Esophagus muscularis mucosa (tissue), 4 donors: ENCODE results near the gene RAB3B.

Experiments
- CTCF ChIP-seq, 3 experiments: fragments of 200-600 bp in 2 of 3; fragments of 450-650 bp in 1 of 3; sonication (generic) in 2 of 3; IDR thresholded peaks; one replicate each; pipeline ENCODE4 v1.5.1; 2017 to 2019; ENCODE audit warnings: antibody characterized with exemption in 3 of 3, mild to moderate bottlenecking in 2 of 3, moderate library complexity in 1 of 3
- EP300 ChIP-seq: sonication (generic); formaldehyde crosslinking; IDR thresholded peaks from one replicate; pipeline ENCODE4 v1.6.1; 2017; ENCODE audit warnings: antibody characterized with exemption
- POLR2A ChIP-seq: fragments of 450-650 bp; IDR thresholded peaks from one replicate; pipeline ENCODE4 v1.6.1; 2017; ENCODE audit warnings: antibody characterized with exemption, moderate library complexity, mild to moderate bottlenecking, low read depth
- POLR2AphosphoS5 ChIP-seq, 2 donors: sonication (generic); formaldehyde crosslinking; IDR thresholded peaks; one replicate each; pipeline ENCODE4 v1.6.1; 2017; ENCODE audit warnings: antibody characterized with exemption in 2 of 2

- TF ChIP-seq POLR2A (no peak), CTCF (IDR thresholded peaks at IDR 0.05) (no peak), EP300 (no peak), POLR2AphosphoS5 (IDR thresholded peaks at IDR 0.05) (no peak)
These were observed 57.2 kb downstream of the RAB3B start for GRCh38 chr1:51933344-51933743.
